ENCODE data around the gene MYO1F. TPM values are rescaled to one million over a fixed set of nuclear protein-coding genes. Genes with fewer than 3 reads are reported as not detected.
A peak's percentile ranks its signal among the peaks of the same experiment; 100 is the strongest.
"Not testable (repeated sequence)": the region's sequence is repeated elsewhere in the genome, so short reads cannot be mapped to it uniquely, and the experiment has no call there.

MYO1F gene
- 0.16 and 0.27 TPM in 2 replicates for total RNA-seq (2022)
- Bru-seq, nascent RNA = percentile 6 among the genes with signal in this experiment
- percentile 6 among the genes with signal in this experiment for BruChase-seq, experiment 1, labeled RNA remaining after a 6-hour chase
- percentile 5 among the genes with signal in this experiment for BruChase-seq, experiment 2, labeled RNA remaining after a 2-hour chase
- long read RNA-seq = 0 reads

- no peak for TF ChIP-seq CTCF (IDR thresholded peaks at IDR 0.05; ENCODE audit: unreplicated experiment)
- Mint-ChIP-seq H3K4me1 (ENCODE audit: insufficient read depth, unreplicated experiment) (peaks cover 14% of the 10 kb centered on the region), H3K36me3 (ENCODE audit: insufficient read depth, unreplicated experiment) (no peaks in the 10 kb centered on the region), H3K4me3 (ENCODE audit: unreplicated experiment) (no peak within 1 kb of the TSS), H3K9me3 (ENCODE audit: unreplicated experiment) (no peaks in the 10 kb centered on the region), H3K27ac (ENCODE audit: low read depth, unreplicated experiment) (no peak within 1 kb of the TSS), H3K27me3 (ENCODE audit: insufficient read depth, unreplicated experiment) (peaks cover 22% of the 10 kb centered on the region)
- intact Hi-C loops (cut with micrococcal nuclease) = no loop called here
- POLR2A ChIA-PET = interaction anchor here (1.8 kb wide), 1 partner anchor 52 kb away, joined by 7 read pairs; no protein-coding TSS in a partner anchor
- CTCF ChIA-PET = interaction anchor here (0.5 to 6.7 kb wide), 9 partner anchors 9 to 257 kb away, joined by 3 to 89 read pairs (median 28); partner anchors contain the start of gene ZNF414
- no TSS peak for BruUV-seq (replicated peaks)
- no peak for DNase-seq (ENCODE audit: unreplicated experiment)
Measured at GRCh38 chr19:8577247-8577646, at the start of gene MYO1F. Gene MYO1F (minus strand): TSS chr19:8577442. CDS start chr19:8577309, 133 bp downstream.

- H3K4me1 Mint-ChIP-seq (ENCODE audit: insufficient read depth, unreplicated experiment) = no peaks in the 10 kb centered on the region
- no peaks in the 10 kb centered on the region for H3K36me3 Mint-ChIP-seq (ENCODE audit: insufficient read depth, unreplicated experiment)
- ChIA-PET POLR2A (interaction anchor here (0.7 kb wide), 1 partner anchor 69 kb away, joined by 3 read pairs; no protein-coding TSS in a partner anchor), CTCF (no interaction called here)
- H3K27ac Mint-ChIP-seq (ENCODE audit: low read depth, unreplicated experiment) = no peak overlapping the region
- intact Hi-C loops (cut with micrococcal nuclease) = no loop called here
- DNase-seq (ENCODE audit: unreplicated experiment) = no peak
- no peak overlapping the region for H3K4me3 Mint-ChIP-seq (ENCODE audit: unreplicated experiment)
- no peaks in the 10 kb centered on the region for H3K9me3 Mint-ChIP-seq (ENCODE audit: unreplicated experiment)
- no peaks in the 10 kb centered on the region for H3K27me3 Mint-ChIP-seq (ENCODE audit: insufficient read depth, unreplicated experiment)
- BruUV-seq (replicated peaks) = no TSS peak
- TF ChIP-seq CTCF (IDR thresholded peaks at IDR 0.05; ENCODE audit: unreplicated experiment) = no peak
Measured at GRCh38 chr19:8626842-8627241, 49.6 kb upstream of the MYO1F start.

GRCh38 chr19:8622886-8623285 lies 45.6 kb upstream of the MYO1F start:
- H3K36me3 Mint-ChIP-seq (ENCODE audit: insufficient read depth, unreplicated experiment); H3K27ac Mint-ChIP-seq (ENCODE audit: low read depth, unreplicated experiment); POLR2A ChIA-PET; H3K4me1 Mint-ChIP-seq (ENCODE audit: insufficient read depth, unreplicated experiment); intact Hi-C loops (cut with micrococcal nuclease); DNase-seq (ENCODE audit: unreplicated experiment); BruUV-seq (replicated peaks); H3K9me3 Mint-ChIP-seq (ENCODE audit: unreplicated experiment); H3K4me3 Mint-ChIP-seq (ENCODE audit: unreplicated experiment): not testable (repeated sequence)
- CTCF ChIA-PET = interaction anchor here (0.6 to 1.2 kb wide), 2 partner anchors 33 to 117 kb away, joined by 3 to 5 read pairs; no protein-coding TSS in a partner anchor
- peaks cover 13% of the 10 kb centered on the region for H3K27me3 Mint-ChIP-seq (ENCODE audit: insufficient read depth, unreplicated experiment)

GRCh38 chr19:8618751-8619150 lies 41.5 kb upstream of the MYO1F start:
- H3K36me3 Mint-ChIP-seq (ENCODE audit: insufficient read depth, unreplicated experiment) = no peaks in the 10 kb centered on the region
- no peak for TF ChIP-seq CTCF (IDR thresholded peaks at IDR 0.05; ENCODE audit: unreplicated experiment)
- peaks cover 29% of the 10 kb centered on the region for H3K27me3 Mint-ChIP-seq (ENCODE audit: insufficient read depth, unreplicated experiment)
- ChIA-PET POLR2A (no interaction called here), CTCF (interaction anchor here (0.6 to 1.0 kb wide), 2 partner anchors 21 to 123 kb away, joined by 3 read pairs; no protein-coding TSS in a partner anchor)
- H3K4me1 Mint-ChIP-seq (ENCODE audit: insufficient read depth, unreplicated experiment) = no peaks in the 10 kb centered on the region
- intact Hi-C loops (cut with micrococcal nuclease) = no loop called here
- no peaks in the 10 kb centered on the region for H3K9me3 Mint-ChIP-seq (ENCODE audit: unreplicated experiment)
- peak; percentile 45 for DNase-seq (ENCODE audit: unreplicated experiment)
- H3K27ac Mint-ChIP-seq (ENCODE audit: low read depth, unreplicated experiment) = no peak overlapping the region
- H3K4me3 Mint-ChIP-seq (ENCODE audit: unreplicated experiment) = no peak overlapping the region
- BruUV-seq (replicated peaks) = no TSS peak

All from MCF 10A (cell line).